Progenitor cell of endocrine pancreas (in vitro differentiated cells): ENCODE results near the gene PDIA2. TPM values are rescaled to one million over a fixed set of nuclear protein-coding genes. Genes with fewer than 3 reads are reported as not detected.
"Not testable (repeated sequence)": the region's sequence is repeated elsewhere in the genome, so short reads cannot be mapped to it uniquely, and the experiment has no call there.

Source experiments
- DNase-seq: peaks from one replicate; pipeline ENCODE4 v3.0.0; 2021; ENCODE audit warnings: low spot score; ENCODE audit not compliant: unreplicated experiment
- H3K27ac Mint-ChIP-seq: 2 replicates; pipeline ENCODE4 v1.8.0; 2021; ENCODE audit warnings: mild to moderate bottlenecking, moderate library complexity, mixed read lengths
- H3K27me3 Mint-ChIP-seq: 2 replicates; pipeline ENCODE4 v1.8.0; 2021; ENCODE audit warnings: mixed read lengths
- H3K36me3 Mint-ChIP-seq: 2 replicates; pipeline ENCODE4 v1.8.0; 2022; ENCODE audit warnings: mixed read lengths; ENCODE audit not compliant: insufficient read depth
- H3K4me1 Mint-ChIP-seq: 2 replicates; pipeline ENCODE4 v1.8.0; 2021; ENCODE audit warnings: low read depth, mixed read lengths
- H3K4me3 Mint-ChIP-seq: 2 replicates; pipeline ENCODE4 v1.8.0; 2021; ENCODE audit warnings: low read depth, mild to moderate bottlenecking, moderate library complexity, mixed read lengths
- H3K9me3 Mint-ChIP-seq: 2 replicates; pipeline ENCODE4 v1.8.0; 2021; ENCODE audit warnings: low read depth, mixed read lengths
- CTCF ChIP-seq: fragments of 200-600 bp; sonication (generic); IDR thresholded peaks from one replicate; pipeline ENCODE4 v1.5.0; 2021; ENCODE audit warnings: antibody characterized with exemption, mild to moderate bottlenecking; ENCODE audit not compliant: unreplicated experiment
- total RNA-seq: library from RNA; stranded (reverse); gene quantifications from 2 replicates; pipeline ENCODE4 v1.2.1, GENCODE V29; 2021

The PDIA2 gene
- total RNA-seq, 1 donor from 2014 or later, result 3.8 TPM

DNA sequence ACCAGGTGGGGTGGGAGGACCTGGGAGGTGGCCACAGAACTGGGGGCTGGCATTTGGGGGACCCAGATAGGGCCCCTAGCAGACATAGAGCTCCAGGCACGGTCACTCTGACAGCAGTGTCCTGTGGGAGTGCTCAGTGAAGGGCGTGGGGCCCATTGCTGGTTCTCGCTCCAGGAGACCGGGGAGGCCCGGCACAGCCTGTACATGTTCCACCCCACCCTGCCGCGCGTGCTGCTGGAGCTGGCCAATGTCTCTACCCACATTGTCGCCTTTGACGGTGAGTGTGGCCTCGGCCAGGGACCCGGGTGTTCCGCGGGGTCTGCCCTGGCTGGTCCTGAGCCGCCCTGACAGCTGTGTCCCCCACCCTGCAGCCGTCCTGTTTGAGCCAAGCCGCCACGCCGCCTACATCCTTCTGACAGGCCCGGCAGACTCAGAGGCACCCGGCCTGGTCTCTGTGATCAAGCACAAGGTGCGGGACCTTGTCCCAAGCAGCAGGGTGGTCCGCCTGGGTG is 18.5 kb upstream of the PDIA2 start:
- Mint-ChIP-seq H3K4me1 (no peaks in the 10 kb centered on the region), H3K36me3 (peaks cover 11% of the 10 kb centered on the region), H3K4me3 (no peak overlapping the region), H3K9me3 (no peaks in the 10 kb centered on the region), H3K27me3 (no peaks in the 10 kb centered on the region), H3K27ac (no peak overlapping the region)
- no peak for DNase-seq
- no peak for TF ChIP-seq CTCF

- Mint-ChIP-seq H3K4me3 (no peak overlapping the region), H3K36me3 (peaks cover 11% of the 10 kb centered on the region), H3K27me3 (no peaks in the 10 kb centered on the region), H3K27ac (no peak overlapping the region), H3K9me3 (no peaks in the 10 kb centered on the region), H3K4me1 (no peaks in the 10 kb centered on the region)
- no peak for TF ChIP-seq CTCF
- DNase-seq, result no peak
These were observed 17.9 kb upstream of the PDIA2 start for GRCh38 chr16:265002-265529.

DNA sequence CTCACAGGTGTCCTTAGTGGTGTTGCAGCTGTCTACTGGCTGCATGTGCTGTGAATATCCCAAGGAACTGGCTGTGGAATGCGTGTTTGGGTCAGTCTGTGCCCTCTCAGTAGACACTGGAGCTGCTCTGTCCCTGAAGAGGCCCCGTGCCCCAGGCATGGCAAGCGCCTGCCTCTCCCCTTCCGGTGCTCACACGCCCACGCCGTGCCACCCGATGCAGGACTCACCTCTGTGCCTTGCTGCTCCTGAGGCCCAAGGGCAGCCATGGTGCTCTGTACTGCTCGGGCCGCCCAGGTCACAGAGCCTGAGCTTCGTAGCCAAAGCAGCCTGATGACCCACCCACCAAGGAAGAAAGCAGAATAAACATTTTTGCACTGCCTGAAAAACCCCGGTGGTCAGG is 17.3 kb upstream of the PDIA2 start:
- no peak for TF ChIP-seq CTCF
- Mint-ChIP-seq H3K27me3 (no peaks in the 10 kb centered on the region), H3K9me3 (no peaks in the 10 kb centered on the region), H3K4me1 (no peaks in the 10 kb centered on the region), H3K36me3 (peaks cover 8% of the 10 kb centered on the region), H3K27ac (no peak overlapping the region), H3K4me3 (no peak overlapping the region)
- DNase-seq, result no peak

- Mint-ChIP-seq H3K36me3 (peaks cover 6% of the 10 kb centered on the region), H3K27ac (no peak overlapping the region), H3K9me3 (no peaks in the 10 kb centered on the region)
These were observed 16.5 kb upstream of the PDIA2 start for GRCh38 chr16:266258-267164.

GRCh38 chr16:267562-267961 is 15.4 kb upstream of the PDIA2 start:
- H3K27me3 Mint-ChIP-seq, DNase-seq, H3K27ac Mint-ChIP-seq, H3K9me3 Mint-ChIP-seq, H3K36me3 Mint-ChIP-seq, H3K4me1 Mint-ChIP-seq, H3K4me3 Mint-ChIP-seq: not testable (repeated sequence)

More at GRCh38 chr16:266258-267164, 16.5 kb upstream of the PDIA2 start:
- Mint-ChIP-seq H3K4me1 (no peaks in the 10 kb centered on the region), H3K4me3 (no peak overlapping the region), H3K27me3 (no peaks in the 10 kb centered on the region)
- DNase-seq, result no peak
- no peak for TF ChIP-seq CTCF
